BE2C (cell line): ENCODE results near the gene TTLL10.

ENCODE experiments used
- DNase-seq: peaks from one replicate; pipeline ENCODE4 v3.0.0-alpha.2; 2020
- H3K27me3 ChIP-seq: fragments of 250-450 bp; sonication (Bioruptor Pico); 2 replicates; pipeline ENCODE4 v1.5.1; 2020; ENCODE audit warnings: mild to moderate bottlenecking
- H3K36me3 ChIP-seq: fragments of 250-450 bp; sonication (Bioruptor Pico); 2 replicates; pipeline ENCODE4 v1.5.1; 2020; ENCODE audit warnings: mild to moderate bottlenecking
- H3K4me1 ChIP-seq: fragments of 250-450 bp; sonication (Bioruptor Pico); 2 replicates; pipeline ENCODE4 v1.5.1; 2020
- H3K4me3 ChIP-seq: 2 replicates; pipeline ENCODE4 v1.5.1; 2011; ENCODE audit warnings: low read depth, low read length
- H3K9me3 ChIP-seq: fragments of 250-450 bp; sonication (Bioruptor Pico); 2 replicates; pipeline ENCODE4 v1.5.1; 2020
- CTCF ChIP-seq: IDR thresholded peaks from 2 replicates; pipeline ENCODE4 v1.5.1; 2012; ENCODE audit warnings: mild to moderate bottlenecking, low read depth, low read length

Gene TTLL10

GRCh38 chr1:1155258-1155657, 18.4 kb upstream of the TTLL10 start:
- Histone ChIP-seq H3K4me3 (no peak overlapping the region), H3K4me1 (0 out of 2 replicates have a peak, but pooled peaks cover 4% of the 10 kb centered on the region), H3K27me3 (no peaks in the 10 kb centered on the region), H3K9me3 (no peaks in the 10 kb centered on the region; the same call in 1 of the 2 replicates), H3K36me3 (no peaks in the 10 kb centered on the region)
- DNase-seq = no peak
- TF ChIP-seq CTCF = no peak

- H3K27me3 ChIP-seq = no peaks in the 10 kb centered on the region
- DNase-seq = no peak
- H3K36me3 ChIP-seq = no peaks in the 10 kb centered on the region
- no peak for TF ChIP-seq CTCF
- no peak overlapping the region for H3K4me3 ChIP-seq
- 0 out of 2 replicates have a peak, but pooled peaks cover 4% of the 10 kb centered on the region for H3K4me1 ChIP-seq
- no peaks in the 10 kb centered on the region; the same call in 1 of the 2 replicates for H3K9me3 ChIP-seq
Observed at GRCh38 chr1:1156140-1157032, 17.3 kb upstream of the TTLL10 start.

- no peak overlapping the region for H3K4me3 ChIP-seq
- no peaks in the 10 kb centered on the region for H3K27me3 ChIP-seq
- no peaks in the 10 kb centered on the region; the same call in 1 of the 2 replicates for H3K9me3 ChIP-seq
- no peaks in the 10 kb centered on the region for H3K36me3 ChIP-seq
- no peak for TF ChIP-seq CTCF
- 0 out of 2 replicates have a peak, but pooled peaks cover 4% of the 10 kb centered on the region for H3K4me1 ChIP-seq
- DNase-seq = no peak
Observed at GRCh38 chr1:1157033-1157365, 16.7 kb upstream of the TTLL10 start.

GRCh38 chr1:1157426-1157913, 16.2 kb upstream of the TTLL10 start:
- peak; percentile 82 for DNase-seq
- TF ChIP-seq CTCF = no peak
- Histone ChIP-seq H3K27me3 (no peaks in the 10 kb centered on the region), H3K4me3 (peak overlapping the region; percentile 65), H3K4me1 (0 out of 2 replicates have a peak, but pooled peaks cover 4% of the 10 kb centered on the region), H3K9me3 (no peaks in the 10 kb centered on the region), H3K36me3 (no peaks in the 10 kb centered on the region)

- Histone ChIP-seq H3K4me1 (0 out of 2 replicates have a peak, but pooled peaks cover 4% of the 10 kb centered on the region), H3K27me3 (no peaks in the 10 kb centered on the region), H3K9me3 (no peaks in the 10 kb centered on the region), H3K36me3 (no peaks in the 10 kb centered on the region), H3K4me3 (peak overlapping the region; percentile 65)
- no peak for TF ChIP-seq CTCF
- DNase-seq = peak; percentile 45
Observed at GRCh38 chr1:1157914-1158710, 15.6 kb upstream of the TTLL10 start.
